Activated naive CD8-positive, alpha-beta T cell treated with anti-CD3 and anti-CD28 coated beads, Interleukin-2, amount 50 U/mL, for 16 hours (primary cell): ENCODE measurements around the gene TMIE.

Experiments used
- DNase-seq: peaks from one replicate; pipeline ENCODE4 v3.0.0-alpha.2; 2020; ENCODE audit warnings: low read depth, low spot score

TMIE gene

DNA sequence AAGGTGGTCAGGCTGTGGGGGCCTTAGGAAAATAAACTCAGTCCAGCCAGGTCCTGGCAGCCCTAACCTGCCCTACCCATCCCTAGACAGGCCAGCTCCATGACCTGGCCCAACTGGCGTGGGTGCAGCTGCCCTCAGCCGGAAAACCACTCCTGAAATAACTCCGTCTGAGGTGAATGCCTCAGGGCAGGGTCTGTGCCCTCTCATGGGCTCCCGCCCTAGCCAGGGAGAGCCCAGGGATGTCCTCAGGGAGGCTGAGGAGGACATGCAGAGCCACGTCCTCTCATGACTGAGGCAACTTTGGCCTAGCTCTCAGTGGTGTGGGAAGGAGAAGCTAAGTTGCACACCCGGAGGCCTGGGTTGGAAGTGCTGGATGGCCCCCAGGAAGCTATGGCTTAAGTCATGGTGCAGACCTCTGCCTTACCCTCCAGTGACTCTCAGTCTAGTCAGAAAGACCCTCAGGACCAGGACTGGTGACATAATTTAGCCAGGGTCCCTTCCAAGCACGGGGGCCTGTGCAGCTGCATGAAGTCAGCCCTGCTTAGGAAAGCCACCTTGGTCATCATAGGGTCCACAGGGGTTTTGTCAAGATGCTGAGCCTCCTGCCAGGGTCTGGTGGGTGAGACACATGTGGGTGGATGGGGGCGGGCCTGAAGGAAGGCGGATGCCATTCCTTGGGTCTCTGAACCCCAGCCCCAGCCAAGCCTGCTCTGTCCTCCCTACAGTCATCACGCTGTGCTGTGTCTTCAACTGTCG lies 7.4 kb downstream of the TMIE start:
- no peak for DNase-seq

GRCh38 chr3:46709157-46709654 lies 8.0 kb downstream of the TMIE start:
- no peak for DNase-seq

GRCh38 chr3:46709721-46710120 lies 8.5 kb downstream of the TMIE start:
- no peak for DNase-seq

DNA sequence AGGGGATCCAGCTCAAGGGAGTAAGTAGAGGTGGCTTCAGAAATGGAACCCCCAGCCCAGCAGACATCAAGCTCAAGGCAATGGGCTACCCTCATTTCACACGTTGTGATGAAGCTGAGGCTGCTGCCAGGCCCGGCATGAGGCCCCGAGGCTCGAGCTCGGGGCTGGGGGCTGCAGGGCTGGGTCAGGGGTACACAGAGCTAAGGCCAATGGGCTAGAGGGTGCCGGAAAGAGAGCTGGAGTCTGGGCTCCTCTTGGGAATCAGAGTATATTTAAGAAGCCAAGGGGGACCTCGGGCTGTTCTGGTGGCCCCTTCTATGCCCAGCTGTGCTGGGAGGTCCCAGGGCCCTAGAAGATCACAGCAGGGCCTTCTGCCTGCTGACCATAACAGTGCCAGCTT lies 9.0 kb downstream of the TMIE start:
- no peak for DNase-seq

- DNase-seq = no peak
These were observed 9.6 kb downstream of the TMIE start for GRCh38 chr3:46710671-46711295.

DNA sequence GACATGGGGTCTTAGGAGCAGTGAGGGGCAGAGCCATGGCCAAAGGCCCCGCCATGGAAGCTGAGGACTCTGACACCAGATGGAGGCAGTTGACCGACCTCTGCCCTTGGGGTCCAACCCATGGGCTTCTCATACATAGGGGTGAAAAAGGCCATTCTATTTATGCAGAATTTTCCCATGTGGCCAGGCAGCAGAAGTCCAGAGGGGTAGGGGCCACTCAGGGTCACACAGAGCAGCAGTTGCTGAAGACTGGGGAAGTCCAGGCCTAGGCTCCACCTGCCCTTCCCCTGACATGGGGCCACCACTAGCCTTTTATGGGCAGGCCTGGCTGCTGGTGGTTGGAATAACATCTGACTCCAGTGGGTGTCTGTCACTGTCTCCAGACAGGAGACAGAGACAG lies 10.1 kb downstream of the TMIE start:
- no peak for DNase-seq

DNA sequence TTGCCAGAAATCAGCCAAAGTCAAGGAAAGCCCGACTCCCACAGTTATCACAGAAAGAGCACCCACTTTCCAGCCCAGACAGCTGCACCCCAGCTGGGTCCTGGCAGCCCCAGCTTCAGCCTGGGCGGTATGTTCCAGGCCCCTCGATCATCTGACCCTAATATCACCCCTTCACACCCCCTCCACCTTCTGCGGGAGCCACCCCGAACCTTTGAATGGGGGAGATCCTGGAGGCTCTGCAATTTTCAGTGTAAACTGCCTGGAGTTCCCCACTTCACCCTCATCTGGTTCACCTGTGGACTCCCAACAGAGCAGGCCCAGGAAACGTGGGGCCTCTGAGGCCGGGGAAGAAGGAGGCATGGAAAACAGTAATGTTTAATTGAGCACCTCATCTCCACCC lies 10.6 kb downstream of the TMIE start:
- no peak for DNase-seq

DNA sequence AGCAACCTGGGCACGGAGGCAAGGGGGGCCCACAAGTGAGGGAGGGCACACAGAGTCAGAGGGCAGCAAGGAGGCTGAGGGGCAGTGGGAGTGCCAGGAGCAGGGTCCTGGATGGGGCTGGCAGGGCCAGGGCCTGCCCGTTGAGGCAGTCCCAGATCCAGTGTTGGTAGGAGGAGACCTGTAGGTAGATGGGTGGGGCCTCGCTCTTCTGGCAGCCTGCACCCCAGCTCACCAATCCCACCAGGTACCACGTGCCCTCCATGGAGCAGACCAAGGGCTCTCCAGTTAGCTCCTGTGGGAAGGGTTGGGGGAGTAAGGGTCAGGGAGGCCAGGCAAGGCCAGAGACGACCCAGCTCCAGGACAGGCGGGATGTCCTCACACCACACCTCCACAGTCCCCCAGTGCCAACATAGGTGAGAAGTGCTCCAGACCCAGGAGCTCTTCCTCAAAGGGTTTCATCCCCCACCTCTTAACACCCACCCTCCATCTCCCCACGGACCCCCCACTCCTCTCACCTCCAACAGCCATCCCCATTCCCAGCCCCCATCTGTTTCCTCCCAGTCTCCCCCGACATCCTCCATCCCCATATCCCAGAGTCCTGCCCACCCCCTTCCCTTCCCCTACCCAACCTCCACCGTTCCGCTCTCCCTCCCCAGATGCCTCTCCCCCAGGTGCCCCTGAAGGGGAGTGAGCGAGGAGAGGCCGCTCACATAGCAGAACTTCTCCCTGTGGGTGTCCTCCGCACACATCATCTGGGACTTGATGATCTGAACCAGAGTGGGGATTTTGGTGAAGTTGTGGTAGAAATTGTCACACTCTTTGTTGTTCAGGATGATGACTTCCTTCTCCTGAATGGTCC lies 11.2 kb downstream of the TMIE start:
- no peak for DNase-seq

DNA sequence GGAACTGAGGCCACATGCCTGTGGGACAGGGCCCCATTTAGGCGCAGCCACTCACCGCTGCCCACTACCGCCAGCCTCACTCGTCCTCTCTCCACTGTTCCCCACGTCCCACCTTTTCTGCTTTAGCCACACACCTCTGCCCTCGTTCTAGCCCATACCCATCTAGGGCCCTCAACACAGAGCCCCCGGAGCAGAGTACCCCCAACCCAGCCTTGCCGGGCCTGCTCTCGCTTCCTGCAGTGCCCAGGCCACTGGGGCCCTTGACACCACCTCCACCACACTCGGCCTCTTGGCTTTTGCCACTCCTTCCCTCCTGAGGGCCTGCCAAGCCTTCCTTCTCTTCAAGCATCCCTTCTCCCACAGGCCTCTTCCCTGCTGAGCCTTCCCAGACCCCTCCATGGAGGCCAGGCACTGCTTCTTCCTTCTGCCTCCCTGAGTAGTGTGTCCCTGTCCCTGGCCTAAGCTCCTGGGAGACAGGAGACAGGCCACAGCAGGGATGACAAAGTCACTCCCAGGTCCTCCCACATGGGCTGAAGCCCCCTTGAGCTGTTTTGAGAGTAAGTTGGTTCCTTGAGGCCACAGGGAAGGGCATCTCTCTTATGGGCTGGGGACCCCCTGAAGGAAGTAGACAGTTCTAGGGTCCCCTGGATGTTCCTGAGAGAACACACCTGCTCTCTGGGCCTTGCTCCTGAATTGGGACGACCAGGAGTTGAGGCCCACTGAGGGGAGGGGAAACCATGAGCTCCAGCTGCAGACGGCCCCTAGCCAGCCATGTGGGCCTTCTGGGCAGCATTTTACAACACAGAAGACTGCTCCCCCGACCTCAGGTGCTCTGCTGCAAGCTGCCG lies 12.1 kb downstream of the TMIE start:
- no peak for DNase-seq

DNA sequence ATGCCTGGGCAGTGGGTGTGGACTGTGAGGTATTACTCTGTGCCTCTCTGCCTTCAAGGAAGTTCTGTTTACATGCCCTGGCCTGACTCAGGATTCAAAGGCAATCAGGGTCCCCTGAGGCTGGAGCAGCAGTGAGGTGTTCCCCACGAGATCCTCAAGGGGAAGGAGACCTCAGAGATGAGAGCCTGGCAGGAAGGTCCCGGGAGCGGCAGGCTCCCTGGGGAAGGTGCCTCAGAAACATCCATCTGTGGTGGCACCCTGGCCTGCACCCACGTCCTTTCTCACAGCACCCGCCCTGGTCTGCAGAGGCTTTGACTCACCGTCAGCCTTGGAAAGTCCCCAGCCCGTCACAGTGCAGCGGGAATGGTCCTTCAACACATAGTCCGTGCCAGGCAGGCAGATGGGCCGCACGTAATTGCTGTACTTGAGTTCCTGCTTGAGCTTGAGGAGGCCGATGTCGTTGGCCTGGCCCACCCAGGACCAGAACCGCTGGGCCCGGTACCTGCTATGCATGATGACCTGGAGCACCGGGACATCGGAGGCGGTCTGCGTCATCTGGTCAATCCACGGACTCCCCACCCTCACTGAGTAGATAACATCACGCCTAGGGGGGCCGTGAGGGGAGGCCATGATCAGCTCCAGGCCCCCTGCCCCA lies 12.8 kb downstream of the TMIE start:
- no peak for DNase-seq

DNA sequence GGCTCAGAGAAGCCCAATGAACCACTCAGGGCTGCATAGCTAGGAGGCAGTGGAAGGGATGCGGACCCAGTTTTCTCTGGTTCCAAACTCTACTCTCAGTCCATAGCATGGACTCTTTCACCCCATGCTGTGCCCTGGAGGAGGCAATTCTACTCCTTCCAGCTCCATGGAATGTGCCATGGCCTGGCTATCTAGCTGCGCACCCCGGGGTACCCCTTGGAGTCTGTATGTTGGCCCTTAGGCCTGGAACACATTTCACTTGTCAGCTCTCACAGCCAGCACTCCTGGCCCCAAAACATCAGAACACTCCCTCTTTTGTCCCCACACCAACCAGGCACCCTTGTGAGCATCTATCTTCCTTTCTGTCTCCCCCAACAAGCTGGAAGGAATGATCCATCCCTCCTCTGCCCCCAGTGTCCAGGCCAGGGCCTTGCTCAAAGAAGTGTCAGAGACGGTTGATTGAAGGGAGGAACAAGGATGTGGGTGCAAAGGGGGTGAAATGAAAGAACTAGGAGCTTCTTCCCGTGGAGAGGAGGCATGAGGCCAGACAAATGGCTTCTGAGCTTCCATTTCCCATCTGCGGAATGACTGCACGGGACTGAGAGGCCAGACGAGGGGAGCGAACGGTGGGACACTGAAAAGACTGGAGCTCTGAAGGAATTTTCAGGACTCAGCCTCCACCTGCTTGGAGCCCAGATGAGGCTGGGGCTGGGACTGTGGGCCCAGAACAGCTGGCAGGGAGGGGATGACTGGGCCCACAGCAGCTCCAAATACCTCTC lies 13.7 kb downstream of the TMIE start:
- no peak for DNase-seq

GRCh38 chr3:46715507-46716175 lies 14.4 kb downstream of the TMIE start:
- DNase-seq = no peak

- no peak for DNase-seq
These were observed 15.6 kb downstream of the TMIE start for GRCh38 chr3:46716461-46717441.

DNA sequence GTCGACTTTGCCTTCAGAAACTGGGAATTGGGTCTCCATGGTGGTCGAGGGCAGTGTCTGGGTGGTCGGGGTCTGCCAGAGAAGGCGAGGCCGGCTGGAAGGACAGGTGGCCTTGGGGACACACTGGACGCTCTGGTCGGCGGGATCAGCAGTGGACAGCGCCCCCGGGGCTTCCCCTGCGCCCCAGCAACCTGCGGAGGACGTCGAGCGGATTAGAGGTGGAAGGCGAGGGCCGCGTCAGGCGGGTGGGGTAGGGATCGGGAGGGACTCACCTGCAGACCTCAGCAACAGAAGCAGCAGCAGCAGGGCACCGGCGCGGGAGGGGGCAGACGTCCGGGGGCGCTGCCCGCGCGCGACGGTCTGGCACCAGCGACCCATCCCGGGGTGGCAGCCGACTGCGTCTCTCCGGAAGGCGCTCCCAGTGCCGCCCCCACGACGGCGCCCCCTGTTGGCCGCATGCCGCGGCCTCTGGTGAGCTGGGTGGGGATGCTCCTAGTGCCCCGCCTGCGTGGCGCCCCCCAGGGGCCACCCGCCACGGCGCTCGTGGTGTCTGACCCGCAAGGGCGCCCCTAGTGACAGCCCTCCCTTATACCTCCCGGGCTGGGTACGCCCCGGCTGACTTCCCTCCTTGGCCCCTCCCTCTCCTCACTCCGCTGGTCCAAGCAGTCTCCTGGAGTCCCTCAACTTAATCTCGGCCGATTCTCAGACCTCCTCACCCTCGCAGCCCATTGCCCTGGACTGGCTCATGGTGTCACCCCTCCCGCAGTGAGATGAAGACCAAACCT lies 16.4 kb downstream of the TMIE start, which contains the start of gene PRSS50:
TSS of gene PRSS50 (minus strand) at position 423 of the 785 bp plus-strand sequence. CDS start at position 378, 45 bp downstream.
- DNase-seq = no peak

DNA sequence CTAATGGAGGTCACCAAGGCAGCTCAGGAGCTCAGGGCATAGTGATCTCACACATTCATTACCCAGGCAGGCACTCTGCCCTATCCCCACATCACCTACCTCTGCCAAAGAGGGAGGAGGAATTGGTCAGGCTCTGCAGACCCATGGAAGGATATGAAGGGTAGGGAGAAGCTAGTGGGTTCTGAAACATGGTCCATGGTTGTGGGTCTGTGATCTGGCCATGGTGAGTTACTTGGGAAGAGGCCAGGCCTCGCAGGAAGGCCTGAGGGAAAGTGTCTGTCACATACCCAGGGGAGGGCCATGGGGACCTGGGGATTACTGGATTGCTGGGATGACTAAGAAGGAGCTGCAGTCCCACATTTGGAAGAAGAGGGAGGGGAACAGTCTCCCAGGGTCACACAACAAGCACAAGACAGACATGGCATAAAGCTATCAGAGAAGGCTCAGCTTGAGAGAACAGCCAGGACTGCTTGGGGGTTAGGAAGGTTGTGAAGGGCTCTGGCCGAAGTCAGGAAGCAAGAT lies 17.9 kb downstream of the TMIE start:
- no peak for DNase-seq

DNA sequence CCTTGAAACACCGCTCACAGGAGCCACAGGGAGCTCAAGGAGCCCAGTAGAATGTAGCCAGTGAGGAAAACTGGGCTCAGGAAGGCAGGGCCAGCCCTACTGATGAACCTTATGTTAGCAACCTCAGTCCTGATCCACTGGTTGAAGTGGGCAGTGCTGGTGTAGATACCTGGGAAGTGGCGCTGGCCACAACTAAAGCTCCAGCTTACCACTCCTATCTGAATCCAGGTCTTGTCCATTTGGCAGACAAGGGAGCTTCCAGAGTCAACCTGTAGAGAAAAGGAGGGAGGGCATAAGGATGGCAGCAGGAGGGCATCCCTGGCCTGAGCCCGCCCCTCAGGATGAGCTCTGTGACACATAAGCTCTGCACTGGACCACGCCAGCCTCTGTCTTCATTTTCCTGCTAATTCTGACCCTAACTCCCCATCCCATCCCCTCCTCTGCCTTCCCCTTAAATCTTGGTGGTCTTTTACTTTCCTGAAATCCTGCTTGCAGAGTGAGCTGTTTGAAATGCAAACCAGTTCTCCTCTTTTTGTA lies 18.6 kb downstream of the TMIE start:
- DNase-seq = no peak

GRCh38 chr3:46721009-46721408 lies 19.8 kb downstream of the TMIE start:
- no peak for DNase-seq
